Hepatocyte (in vitro differentiated cells): ENCODE measurements around the gene PCDHB5. TPM values are rescaled to one million over a fixed set of nuclear protein-coding genes. Genes with fewer than 3 reads are reported as not detected.
"Not testable (repeated sequence)": the region's sequence is repeated elsewhere in the genome, so short reads cannot be mapped to it uniquely, and the experiment has no call there.

Experiments
- DNase-seq: peaks from one replicate; pipeline ENCODE4 v3.0.0-alpha.2; 2016; ENCODE audit warnings: low spot score
- H2AFZ ChIP-seq: fragments of 200-600 bp; sonication (generic); 2 replicates; pipeline ENCODE4 v1.6.0; 2016; ENCODE audit warnings: antibody characterized with exemption, mild to moderate bottlenecking
- H3K27ac ChIP-seq: fragments of 200-600 bp; sonication (generic); 2 replicates; pipeline ENCODE4 v1.5.1; 2016; ENCODE audit warnings: mild to moderate bottlenecking
- H3K27me3 ChIP-seq: fragments of 200-600 bp; sonication (generic); 2 replicates; pipeline ENCODE4 v1.6.1; 2016
- H3K36me3 ChIP-seq: fragments of 200-600 bp; sonication (generic); replicated peaks from 2 replicates; pipeline ENCODE4 v1.5.1; 2016; ENCODE audit warnings: low read depth; ENCODE audit not compliant: insufficient read depth
- H3K4me1 ChIP-seq: fragments of 200-600 bp; sonication (generic); 2 replicates; pipeline ENCODE4 v1.5.1; 2016; ENCODE audit warnings: mild to moderate bottlenecking, moderate library complexity; ENCODE audit not compliant: insufficient read depth
- H3K4me2 ChIP-seq: fragments of 200-600 bp; sonication (generic); 2 replicates; pipeline ENCODE4 v1.6.0; 2016
- H3K4me3 ChIP-seq: fragments of 200-600 bp; sonication (generic); 2 replicates; pipeline ENCODE4 v1.5.1; 2016; ENCODE audit warnings: mild to moderate bottlenecking
- H3K79me2 ChIP-seq: fragments of 200-600 bp; sonication (generic); 2 replicates; pipeline ENCODE4 v1.6.0; 2017; ENCODE audit warnings: mild to moderate bottlenecking
- H3K9me2 ChIP-seq: fragments of 200-600 bp; sonication (generic); replicated peaks from 2 replicates; pipeline ENCODE4 v1.6.0; 2017; ENCODE audit warnings: mild to moderate bottlenecking; ENCODE audit not compliant: insufficient read depth
- H3K9me3 ChIP-seq: fragments of 200-600 bp; sonication (generic); 2 replicates; pipeline ENCODE4 v1.5.1; 2016; ENCODE audit warnings: low read depth, mild to moderate bottlenecking
- H4K20me1 ChIP-seq: fragments of 200-600 bp; sonication (generic); 2 replicates; pipeline ENCODE4 v1.6.0; 2016; ENCODE audit warnings: mild to moderate bottlenecking; ENCODE audit not compliant: insufficient read depth, poor library complexity, severe bottlenecking
- CTCF ChIP-seq: fragments of 200-600 bp; sonication (generic); IDR thresholded peaks from 2 replicates; pipeline ENCODE4 v1.5.1; 2016; ENCODE audit warnings: antibody characterized with exemption, mild to moderate bottlenecking; ENCODE audit not compliant: poor library complexity
- EZH2 ChIP-seq: fragments of 200-600 bp; sonication (generic); IDR thresholded peaks from 2 replicates; pipeline ENCODE4 v1.6.1; 2016; ENCODE audit warnings: antibody characterized with exemption, mild to moderate bottlenecking, borderline replicate concordance
- EZH2phosphoT487 ChIP-seq: fragments of 200-600 bp; sonication (generic); IDR thresholded peaks from one replicate; pipeline ENCODE4 v1.6.1; 2018; ENCODE audit warnings: antibody characterized with exemption, mild to moderate bottlenecking, low read depth, moderate library complexity; ENCODE audit not compliant: unreplicated experiment, severe bottlenecking
- WGBS: methylation state at CpG from one replicate; pipeline ENCODE4 v1.1.6; 2016; ENCODE audit warnings: low lambda C conversion rate; ENCODE audit errors: missing lambda C conversion rate; 5-methylcytosine and 5-hydroxymethylcytosine counted together
- polyA plus RNA-seq: library from polyadenylated mRNA; unstranded; fragments of >200 nt; fragmentation: Nextera tagmentation; extraction: Ambion mirVana; gene quantifications from 2 replicates; pipeline ENCODE4 v1.2.1, GENCODE V29; 2016
- total RNA-seq: library from RNA; depleted of rRNA; stranded (reverse); fragments of >200 nt; gene quantifications from 2 replicates; pipeline ENCODE4 v1.2.3, GENCODE V29; 2014

The PCDHB5 gene
- total and polyA plus RNA-seq, 2 experiments from 2014 or later = 6.4 to 7.0 TPM

GRCh38 chr5:141100243-141100805, 34.7 kb upstream of the PCDHB5 start, which contains the start of gene PCDHB3:
TSS of gene PCDHB3 (plus strand) at chr5:141100473. CDS start at chr5:141100650, 177 bp downstream.
- 83% methylated on average over 19 of the region's 19 CpGs for WGBS

GRCh38 chr5:141101059-141101458, 33.9 kb upstream of the PCDHB5 start:
- H3K4me3 ChIP-seq = no peak overlapping the region
- H3K4me1 ChIP-seq = no peaks in the 10 kb centered on the region
- no peaks in the 10 kb centered on the region for H3K27me3 ChIP-seq
- H3K36me3 ChIP-seq = peaks cover 15% of the 10 kb centered on the region
- no peak overlapping the region for H3K4me2 ChIP-seq
- TF ChIP-seq CTCF = no peak
- TF ChIP-seq EZH2phosphoT487 = no peak
- TF ChIP-seq EZH2 = no peak
- H3K27ac ChIP-seq = no peak overlapping the region
- H3K9me2 ChIP-seq = no peaks in the 10 kb centered on the region
- WGBS = 98% methylated on average over 19 of the region's 20 CpGs
- peaks cover 25% of the 10 kb centered on the region for H3K79me2 ChIP-seq
- H4K20me1 ChIP-seq = no peaks in the 10 kb centered on the region
- H2AFZ ChIP-seq = no peak overlapping the region
- no peak for DNase-seq
- H3K9me3 ChIP-seq = peaks cover 49% of the 10 kb centered on the region

More at GRCh38 chr5:141100243-141100805, 34.7 kb upstream of the PCDHB5 start, which contains the start of gene PCDHB3:
- Histone ChIP-seq H3K36me3 (peaks cover 15% of the 10 kb centered on the region), H3K4me3 (no peak within 1 kb of the TSS), H3K79me2 (peaks cover 26% of the 10 kb centered on the region), H3K9me2 (no peaks in the 10 kb centered on the region), H3K27ac (no peak within 1 kb of the TSS), H3K27me3 (no peaks in the 10 kb centered on the region), H2AFZ (no peak within 1 kb of the TSS), H4K20me1 (no peaks in the 10 kb centered on the region), H3K4me1 (no peaks in the 10 kb centered on the region), H3K9me3 (peaks cover 43% of the 10 kb centered on the region), H3K4me2 (no peak within 1 kb of the TSS)
- TF ChIP-seq EZH2 (no peak), CTCF (no peak), EZH2phosphoT487 (no peak)
- no peak for DNase-seq

- not testable (repeated sequence) for H3K27ac ChIP-seq
- peaks cover 52% of the 10 kb centered on the region for H3K9me3 ChIP-seq
These were observed 32.9 kb upstream of the PCDHB5 start for GRCh38 chr5:141102070-141102469.

GRCh38 chr5:141102471-141102870, 32.5 kb upstream of the PCDHB5 start:
- H3K4me1 ChIP-seq, H3K4me2 ChIP-seq, H4K20me1 ChIP-seq, H3K4me3 ChIP-seq, H3K27me3 ChIP-seq, DNase-seq, H2AFZ ChIP-seq, H3K27ac ChIP-seq, H3K9me2 ChIP-seq: not testable (repeated sequence)
- 99% methylated on average over 26 of the region's 38 CpGs for WGBS
- peaks cover 24% of the 10 kb centered on the region for H3K79me2 ChIP-seq
- peaks cover 18% of the 10 kb centered on the region for H3K36me3 ChIP-seq
- peaks cover 52% of the 10 kb centered on the region for H3K9me3 ChIP-seq

More at GRCh38 chr5:141102070-141102469, 32.9 kb upstream of the PCDHB5 start:
- not testable (repeated sequence) for H3K27me3 ChIP-seq, H3K4me1 ChIP-seq, H3K4me3 ChIP-seq, H2AFZ ChIP-seq, H4K20me1 ChIP-seq, H3K9me2 ChIP-seq, H3K4me2 ChIP-seq, DNase-seq
- H3K36me3 ChIP-seq = peaks cover 18% of the 10 kb centered on the region
- 98% methylated on average over 26 of the region's 39 CpGs for WGBS
- peaks cover 28% of the 10 kb centered on the region for H3K79me2 ChIP-seq
